ENCODE measurements around the gene SMIM20. TPM values are rescaled to one million over a fixed set of nuclear protein-coding genes. Genes with fewer than 3 reads are reported as not detected.

Gene SMIM20
- total and polyA plus RNA-seq, 12 donors = 22.9 to 80.5 (median 40.6) TPM

- H3K4me1 ChIP-seq (replicated peaks in 1 of 2) = no peaks in the 10 kb centered on the region
- H3K9me3 ChIP-seq (replicated peaks in 1 of 3) = no peaks in the 10 kb centered on the region
- no peak for TF ChIP-seq POLR2A (IDR thresholded peaks at IDR 0.05)
- TF ChIP-seq CTCF (IDR thresholded peaks at IDR 0.05) = no peak
- no peaks in the 10 kb centered on the region for H3K36me3 ChIP-seq (replicated peaks in 1 of 2)
- H3K27me3 ChIP-seq = no peaks in the 10 kb centered on the region
- H3K27ac ChIP-seq = no peak overlapping the region
- DNase-seq = no peak
- 86 to 90% (median 87%) methylated on average over 3 of the region's 3 CpGs for WGBS, 4 donors
- intact Hi-C loops (cut with DNase I) = no loop called here
- no peak overlapping the region for H3K4me3 ChIP-seq
These were observed 52.2 kb downstream of the SMIM20 start for GRCh38 chr4:25966171-25966570.

GRCh38 chr4:25969374-25970155, 55.5 kb downstream of the SMIM20 start:
- Histone ChIP-seq H3K4me1 (replicated peaks in 1 of 2) (no peaks in the 10 kb centered on the region), H3K4me3 (no peak overlapping the region), H3K36me3 (replicated peaks in 1 of 2) (no peaks in the 10 kb centered on the region), H3K27ac (peak overlapping the region in 2 of 5 donors; percentile 11 to 78), H3K9me3 (replicated peaks in 1 of 3) (no peaks in the 10 kb centered on the region), H3K27me3 (no peaks in the 10 kb centered on the region)
- intact Hi-C loops (cut with DNase I) = no loop called here
- TF ChIP-seq POLR2A (IDR thresholded peaks at IDR 0.05) (no peak), CTCF (IDR thresholded peaks at IDR 0.05) (no peak)
- no peak for DNase-seq
- WGBS, 4 donors = 66 to 73% (median 71%) methylated on average over 13 of the region's 13 CpGs

GRCh38 chr4:25970226-25970675, 56.2 kb downstream of the SMIM20 start:
- H3K9me3 ChIP-seq (replicated peaks in 1 of 3) = no peaks in the 10 kb centered on the region
- no peaks in the 10 kb centered on the region for H3K27me3 ChIP-seq
- peak; percentile 17 to 61 (median 35) for DNase-seq
- 37 to 45% (median 43%) methylated on average over 11 to 13 of the region's 13 CpGs for WGBS, 4 donors
- H3K36me3 ChIP-seq (replicated peaks in 1 of 2) = no peaks in the 10 kb centered on the region
- H3K4me1 ChIP-seq (replicated peaks in 1 of 2) = no peaks in the 10 kb centered on the region
- intact Hi-C loops (cut with DNase I) = no loop called here
- peak overlapping the region in 3 of 5 donors; percentile 37 to 78 (median 38) for H3K27ac ChIP-seq
- no peak for TF ChIP-seq CTCF (IDR thresholded peaks at IDR 0.05)
- TF ChIP-seq POLR2A (IDR thresholded peaks at IDR 0.05) = no peak
- H3K4me3 ChIP-seq = no peak overlapping the region

- Histone ChIP-seq H3K27me3 (no peaks in the 10 kb centered on the region), H3K9me3 (replicated peaks in 1 of 3) (no peaks in the 10 kb centered on the region), H3K27ac (peak overlapping the region in 3 of 5 donors; percentile 37 to 78 (median 38)), H3K4me3 (no peak overlapping the region), H3K4me1 (replicated peaks in 1 of 2) (no peaks in the 10 kb centered on the region), H3K36me3 (replicated peaks in 1 of 2) (no peaks in the 10 kb centered on the region)
- WGBS, 4 donors = 43 to 82% (median 66%) methylated on average over 4 to 6 of the region's 6 CpGs
- intact Hi-C loops (cut with DNase I) = no loop called here
- peak in 1 of 7 donors; percentile 30 for DNase-seq
- TF ChIP-seq CTCF (IDR thresholded peaks at IDR 0.05) (no peak), POLR2A (IDR thresholded peaks at IDR 0.05) (no peak)
These were observed 56.8 kb downstream of the SMIM20 start for GRCh38 chr4:25970691-25971432.

All from adrenal gland (tissue), 12 donors.